OCI-LY1 (cell line): ENCODE data around the gene QRSL1.

ENCODE experiments used
- H2AFZ ChIP-seq: fragments of 200-600 bp; sonication (generic), shearing (Covaris generic); 2 replicates; pipeline ENCODE4 v1.6.0; 2014; ENCODE audit warnings: antibody characterized with exemption, mild to moderate bottlenecking, low read length
- H3F3A ChIP-seq: fragments of 200-600 bp; sonication (generic), shearing (Covaris generic); 2 replicates; pipeline ENCODE4 v1.6.0; 2014; ENCODE audit warnings: mild to moderate bottlenecking, antibody characterized with exemption, low read length, moderate library complexity; ENCODE audit not compliant: insufficient read depth
- H3K27ac ChIP-seq: fragments of 200-600 bp; sonication (generic); 2 replicates; pipeline ENCODE4 v1.5.1; 2014; ENCODE audit warnings: low read length, mixed run types, mild to moderate bottlenecking, low read depth; ENCODE audit not compliant: poor library complexity, severe bottlenecking
- H3K27me3 ChIP-seq: fragments of 200-600 bp; sonication (generic); 2 replicates; pipeline ENCODE4 v1.6.0; 2014; ENCODE audit warnings: antibody characterized with exemption, mild to moderate bottlenecking, low read length, moderate library complexity; ENCODE audit not compliant: insufficient read depth
- H3K36me3 ChIP-seq: fragments of 200-600 bp; sonication (generic); 2 replicates; pipeline ENCODE4 v1.6.1; 2014; ENCODE audit warnings: mild to moderate bottlenecking, antibody characterized with exemption, low read length, moderate library complexity, mixed read lengths; ENCODE audit not compliant: insufficient read depth
- H3K4me1 ChIP-seq: fragments of 200-600 bp; sonication (generic); 2 replicates; pipeline ENCODE4 v1.5.1; 2014; ENCODE audit warnings: mild to moderate bottlenecking, low read length, moderate library complexity; ENCODE audit not compliant: insufficient read depth, severe bottlenecking
- H3K4me2 ChIP-seq: fragments of 200-600 bp; sonication (generic), shearing (Covaris generic); 2 replicates; pipeline ENCODE4 v1.6.1; 2014; ENCODE audit warnings: low read length
- H3K4me3 ChIP-seq: fragments of 200-600 bp; sonication (generic); 2 replicates; pipeline ENCODE4 v1.5.1; 2014; ENCODE audit warnings: low read length, low read depth, mild to moderate bottlenecking, mixed read lengths; ENCODE audit not compliant: poor library complexity, severe bottlenecking
- H3K79me2 ChIP-seq: fragments of 200-600 bp; shearing (Covaris generic); 2 replicates; pipeline ENCODE4 v1.6.1; 2016; ENCODE audit warnings: mixed run types, low read length, mixed read lengths; ENCODE audit not compliant: insufficient read depth
- H3K9ac ChIP-seq: fragments of 200-600 bp; sonication (generic), shearing (Covaris generic); 2 replicates; pipeline ENCODE4 v1.6.1; 2014; ENCODE audit warnings: mild to moderate bottlenecking, low read length, mixed read lengths
- H3K9me2 ChIP-seq: fragments of 200-600 bp; sonication (generic), shearing (Covaris generic); 2 replicates; pipeline ENCODE4 v1.6.1; 2014; ENCODE audit warnings: low read depth, mild to moderate bottlenecking, low read length, mixed read lengths
- H3K9me3 ChIP-seq: fragments of 200-600 bp; shearing (Covaris generic); 2 replicates; pipeline ENCODE4 v1.6.1; 2014; ENCODE audit warnings: low read length, mixed read lengths
- H4K20me1 ChIP-seq: fragments of 200-600 bp; sonication (generic), shearing (Covaris generic); 2 replicates; pipeline ENCODE4 v1.6.0; 2016; ENCODE audit warnings: mild to moderate bottlenecking, low read length; ENCODE audit not compliant: insufficient read depth
- CTCF ChIP-seq: fragments of 200-600 bp; sonication (generic), shearing (Covaris generic); IDR thresholded peaks from 2 replicates; pipeline ENCODE4 v1.5.1; 2017; ENCODE audit warnings: mild to moderate bottlenecking, antibody characterized with exemption, low read length, moderate library complexity, mixed read lengths
- EZH2 ChIP-seq: fragments of 200-600 bp; sonication (generic), shearing (Covaris generic); IDR thresholded peaks from 2 replicates; pipeline ENCODE4 v1.8.0; 2017; ENCODE audit warnings: borderline replicate concordance, mixed run types, mild to moderate bottlenecking, antibody characterized with exemption, low read length, moderate library complexity, mixed read lengths

The QRSL1 gene

DNA sequence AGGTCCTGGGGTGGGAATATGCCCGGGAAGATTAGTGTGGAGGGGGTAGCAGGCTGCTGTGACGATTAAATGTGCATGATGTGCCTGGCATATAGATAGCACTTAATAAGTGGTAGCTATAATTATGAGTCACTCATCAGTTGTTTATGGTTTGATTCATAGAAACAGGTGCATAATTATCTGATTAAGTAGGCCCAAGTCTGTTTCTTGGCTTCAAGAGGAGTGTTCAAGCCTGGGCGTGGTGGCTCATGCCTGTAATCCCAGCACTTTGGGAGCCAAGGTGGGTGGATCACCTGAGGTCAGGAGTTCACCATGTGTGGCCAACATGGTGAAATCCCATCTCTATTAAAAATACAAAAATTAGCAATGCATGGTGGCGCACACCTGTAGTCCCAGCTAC lies 74.9 kb downstream of the QRSL1 start:
- Histone ChIP-seq H3K9me2 (no peaks in the 10 kb centered on the region), H3K79me2 (no peaks in the 10 kb centered on the region), H3K4me3 (peak overlapping the region; percentile 57), H3K4me1 (peaks cover 55% of the 10 kb centered on the region), H2AFZ (no peak overlapping the region), H3K4me2 (peak overlapping the region; percentile 84), H3K27ac (peak overlapping the region; percentile 100), H3F3A (peaks cover 18% of the 10 kb centered on the region; the same call in 1 of the 2 replicates), H3K36me3 (peaks cover 19% of the 10 kb centered on the region), H3K27me3 (no peaks in the 10 kb centered on the region), H3K9ac (peak overlapping the region; percentile 88), H3K9me3 (peaks cover 16% of the 10 kb centered on the region), H4K20me1 (no peaks in the 10 kb centered on the region)
- no peak for TF ChIP-seq CTCF
- no peak for TF ChIP-seq EZH2

GRCh38 chr6:106705156-106705555 lies 75.8 kb downstream of the QRSL1 start:
- Histone ChIP-seq H2AFZ (no peak overlapping the region), H3K27ac (peak overlapping the region; percentile 100), H3K4me1 (peaks cover 52% of the 10 kb centered on the region), H3K9me3 (peaks cover 16% of the 10 kb centered on the region), H3F3A (peaks cover 18% of the 10 kb centered on the region; the same call in 1 of the 2 replicates), H3K27me3 (no peaks in the 10 kb centered on the region), H3K4me2 (no peak overlapping the region), H3K9me2 (no peaks in the 10 kb centered on the region), H3K9ac (no peak overlapping the region), H3K36me3 (peaks cover 19% of the 10 kb centered on the region), H3K79me2 (no peaks in the 10 kb centered on the region), H4K20me1 (no peaks in the 10 kb centered on the region), H3K4me3 (no peak overlapping the region)
- TF ChIP-seq CTCF (no peak), EZH2 (no peak)

- Histone ChIP-seq H3F3A (no peaks in the 10 kb centered on the region), H3K36me3 (peaks cover 7% of the 10 kb centered on the region), H3K27ac (peak overlapping the region; percentile 49), H3K4me1 (peaks cover 60% of the 10 kb centered on the region), H3K4me2 (no peak overlapping the region), H3K9me2 (no peaks in the 10 kb centered on the region), H3K9me3 (peaks cover 7% of the 10 kb centered on the region), H3K27me3 (no peaks in the 10 kb centered on the region), H3K9ac (no peak overlapping the region), H2AFZ (no peak overlapping the region), H4K20me1 (no peaks in the 10 kb centered on the region), H3K79me2 (no peaks in the 10 kb centered on the region), H3K4me3 (no peak overlapping the region)
- TF ChIP-seq EZH2 (no peak), CTCF (no peak)
Measured at GRCh38 chr6:106710580-106710979, 81.2 kb downstream of the QRSL1 start.
